GM12873 (cell line): ENCODE data around the gene HOXD9.

ENCODE experiments used
- TF ChIP-seq, protein P1 (sequence below): IDR thresholded peaks from 2 replicates; pipeline ENCODE4 v1.5.1; 2012; ENCODE audit warnings: low read depth, mild to moderate bottlenecking, moderate library complexity, low read length, control low read depth; ENCODE audit not compliant: insufficient read depth; ENCODE audit errors: missing control alignments

Gene HOXD9

GRCh38 chr2:176122683-176123410 is at the start of gene HOXD9:
TSS of gene HOXD9 (plus strand) at chr2:176122719. CDS start at chr2:176122769, 50 bp downstream.
- TF ChIP-seq, protein P1, sequence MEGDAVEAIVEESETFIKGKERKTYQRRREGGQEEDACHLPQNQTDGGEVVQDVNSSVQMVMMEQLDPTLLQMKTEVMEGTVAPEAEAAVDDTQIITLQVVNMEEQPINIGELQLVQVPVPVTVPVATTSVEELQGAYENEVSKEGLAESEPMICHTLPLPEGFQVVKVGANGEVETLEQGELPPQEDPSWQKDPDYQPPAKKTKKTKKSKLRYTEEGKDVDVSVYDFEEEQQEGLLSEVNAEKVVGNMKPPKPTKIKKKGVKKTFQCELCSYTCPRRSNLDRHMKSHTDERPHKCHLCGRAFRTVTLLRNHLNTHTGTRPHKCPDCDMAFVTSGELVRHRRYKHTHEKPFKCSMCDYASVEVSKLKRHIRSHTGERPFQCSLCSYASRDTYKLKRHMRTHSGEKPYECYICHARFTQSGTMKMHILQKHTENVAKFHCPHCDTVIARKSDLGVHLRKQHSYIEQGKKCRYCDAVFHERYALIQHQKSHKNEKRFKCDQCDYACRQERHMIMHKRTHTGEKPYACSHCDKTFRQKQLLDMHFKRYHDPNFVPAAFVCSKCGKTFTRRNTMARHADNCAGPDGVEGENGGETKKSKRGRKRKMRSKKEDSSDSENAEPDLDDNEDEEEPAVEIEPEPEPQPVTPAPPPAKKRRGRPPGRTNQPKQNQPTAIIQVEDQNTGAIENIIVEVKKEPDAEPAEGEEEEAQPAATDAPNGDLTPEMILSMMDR, result no peak

DNA sequence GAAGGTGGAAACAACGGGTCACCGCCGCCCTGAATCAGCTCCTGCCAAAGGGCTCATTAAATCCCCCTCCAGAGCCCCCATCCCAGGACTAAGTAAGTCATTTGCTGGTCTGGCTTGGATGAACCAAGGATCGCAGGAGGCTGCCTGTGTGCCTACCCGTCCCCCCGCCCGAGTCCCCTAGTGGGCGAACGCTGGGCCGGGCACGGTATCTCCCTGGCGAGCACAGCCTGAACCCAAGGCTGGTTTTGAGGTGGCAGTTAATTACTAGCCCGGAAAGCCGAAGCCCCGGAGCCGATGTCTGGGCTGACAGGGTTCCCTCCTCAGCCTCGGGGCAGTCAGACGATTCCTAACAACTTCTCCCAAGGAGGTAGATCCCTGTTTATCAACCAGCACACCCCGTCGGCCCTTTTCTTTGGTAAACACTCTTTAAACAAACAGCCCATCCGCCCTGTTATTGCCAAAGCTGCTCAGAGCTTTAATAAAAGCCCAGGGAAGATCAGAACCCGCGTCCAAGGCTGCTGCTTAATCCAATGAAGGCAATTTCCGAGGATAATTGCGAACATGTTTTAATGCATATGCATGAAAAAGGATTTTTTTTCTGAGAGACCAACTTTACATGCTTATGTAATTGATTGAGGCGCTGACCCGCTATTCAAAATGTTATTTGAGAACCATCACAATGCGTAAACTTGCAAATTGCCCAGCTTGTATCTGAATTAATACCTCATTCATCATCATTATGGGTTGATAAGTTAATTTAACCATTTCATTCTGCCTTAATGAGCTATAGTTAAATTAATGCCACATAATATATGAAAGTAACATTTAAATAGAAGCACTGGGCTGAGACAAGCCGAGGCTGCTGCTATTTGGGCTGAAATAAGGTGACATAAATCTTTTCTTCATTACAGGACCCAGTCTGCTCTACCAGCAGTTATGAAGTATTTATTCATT is 49.3 kb upstream of the HOXD9 start:
- TF ChIP-seq, protein P1, result no peak

DNA sequence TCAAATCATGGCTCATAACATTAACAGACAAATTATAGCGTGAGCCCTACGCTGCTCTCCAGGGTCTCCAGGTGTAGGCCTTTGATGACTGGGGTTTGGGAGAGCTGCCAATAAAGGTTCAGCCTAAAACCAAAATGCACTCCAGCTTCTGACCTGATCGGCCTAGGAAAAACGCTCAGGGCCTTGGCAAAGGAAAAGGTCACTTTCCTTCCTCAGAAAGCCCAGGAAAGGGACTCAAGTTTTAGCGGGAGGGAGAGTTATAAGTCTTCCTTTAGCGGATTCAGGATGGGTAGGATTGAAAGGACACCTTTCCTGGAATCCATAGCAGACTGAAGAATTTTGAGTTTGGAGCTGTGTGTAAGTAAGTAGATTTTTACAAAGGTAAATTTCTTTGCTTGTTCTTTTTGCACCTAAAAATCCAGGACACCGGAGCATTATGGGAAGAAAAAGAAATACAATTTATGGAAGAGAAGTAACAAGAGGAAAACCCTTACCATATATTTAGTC is 47.5 kb upstream of the HOXD9 start:
- TF ChIP-seq, protein P1, result no peak

DNA sequence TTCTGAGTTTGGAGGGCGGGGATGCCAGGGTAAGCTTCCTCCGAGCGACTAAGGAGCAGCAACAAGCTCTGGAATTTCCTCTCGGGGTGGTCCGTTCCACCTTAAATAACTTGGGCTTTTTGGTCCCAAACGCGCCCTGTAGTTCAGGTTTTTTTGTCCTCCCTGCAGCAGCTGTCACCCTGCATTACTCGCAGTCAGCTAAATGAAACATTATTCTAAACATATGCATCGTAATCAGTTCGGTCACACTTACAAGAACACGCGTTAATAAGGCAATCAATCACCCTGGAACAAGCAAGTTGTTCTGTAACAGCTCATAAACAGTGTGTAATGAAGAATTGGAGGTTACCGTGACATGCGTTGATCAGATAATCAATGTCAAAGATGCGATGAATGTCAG is 47.0 kb upstream of the HOXD9 start:
- TF ChIP-seq, protein P1, result no peak

DNA sequence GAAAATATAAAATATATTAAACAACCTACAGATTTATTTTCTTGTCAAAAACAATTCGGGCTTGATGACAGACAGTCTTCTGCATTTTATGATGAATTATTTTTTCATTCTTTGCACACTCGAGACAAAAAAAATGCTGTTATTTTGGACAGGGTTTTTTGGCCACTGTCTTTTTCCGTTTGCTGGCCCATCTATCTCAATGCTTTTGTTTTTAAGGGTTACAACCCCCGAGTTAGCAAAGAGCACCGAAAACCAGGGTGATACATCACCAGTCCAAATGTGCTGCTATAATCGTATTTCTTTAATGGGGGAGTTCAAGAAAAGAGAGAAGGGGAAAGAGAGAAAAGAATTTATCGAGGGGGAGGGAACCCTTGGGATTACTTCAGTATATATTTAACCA is 46.5 kb upstream of the HOXD9 start:
- TF ChIP-seq, protein P1, result no peak

- TF ChIP-seq, protein P1, result no peak
Observed at GRCh38 chr2:176076796-176077195, 45.7 kb upstream of the HOXD9 start.

GRCh38 chr2:176078541-176079284 is 43.8 kb upstream of the HOXD9 start:
- TF ChIP-seq, protein P1, result no peak
